GM13977 (cell line): ENCODE measurements around the gene MYO7B.

Experiments used
- DNase-seq: peaks from one replicate; pipeline ENCODE4 v3.0.0; 2012; ENCODE audit warnings: low spot score
- CTCF ChIP-seq: IDR thresholded peaks from 2 replicates; pipeline ENCODE4 v1.5.1; 2012; ENCODE audit warnings: mild to moderate bottlenecking, control low read depth; ENCODE audit not compliant: insufficient read depth; ENCODE audit errors: extremely low read depth, missing control alignments
- in situ Hi-C: fragments of 300-500 bp; cut with MboI; formaldehyde crosslinking; loops from one replicate; pipeline ENCODE4 v1.12.0; 2022; ENCODE audit warnings: low sequenced_read_pairs, low pct_unique_long_range_greater_than_20kb, mixed read lengths, inconsistent platforms; ENCODE audit not compliant: unreplicated experiment

MYO7B gene

GRCh38 chr2:127655209-127656073 is 120.0 kb downstream of the MYO7B start:
- in situ Hi-C loops: no loop called here
- TF ChIP-seq CTCF: no peak
- DNase-seq: no peak

GRCh38 chr2:127656569-127657231 is 121.2 kb downstream of the MYO7B start:
- in situ Hi-C loops: no loop called here
- TF ChIP-seq CTCF: no peak
- no peak for DNase-seq

- no peak for TF ChIP-seq CTCF
- no peak for DNase-seq
- in situ Hi-C loops: no loop called here
Measured at GRCh38 chr2:127657232-127657595, 121.7 kb downstream of the MYO7B start.

- DNase-seq: no peak
- TF ChIP-seq CTCF: no peak
- in situ Hi-C loops: no loop called here
Measured at GRCh38 chr2:127658146-127658545, 122.7 kb downstream of the MYO7B start.

- in situ Hi-C loops: no loop called here
- DNase-seq: no peak
- TF ChIP-seq CTCF: no peak
Measured at GRCh38 chr2:127658641-127659407, 123.3 kb downstream of the MYO7B start.

GRCh38 chr2:127659408-127660290 is 124.2 kb downstream of the MYO7B start:
- DNase-seq: no peak
- in situ Hi-C loops: no loop called here
- TF ChIP-seq CTCF: no peak
